HepG2 (cell line): ENCODE data around the gene NSMCE1. TPM values are rescaled to one million over a fixed set of nuclear protein-coding genes. Genes with fewer than 3 reads are reported as not detected.

Source experiments
- ARID5B ChIP-seq: IDR thresholded peaks from 2 replicates; pipeline ENCODE4 v1.4.0; 2020; ENCODE audit warnings: mild to moderate bottlenecking, missing genetic modification reagents
- ATF4 ChIP-seq, 2 experiments: fragments of 450-650 bp in 1 of 2; sonication (generic) in 1 of 2; formaldehyde crosslinking; IDR thresholded peaks; 2 replicates each; pipeline versions ENCODE4 v1.5.0 to v1.8.0; 2020 to 2022; ENCODE audit warnings: mild to moderate bottlenecking in 1 of 2, missing genetic modification reagents in 1 of 2
- EP300 ChIP-seq, 3 experiments: sonication (generic) in 1 of 3; formaldehyde crosslinking in 1 of 3; IDR thresholded peaks; 2 replicates each; pipeline versions ENCODE4 v1.5.1 to v1.6.1; 2011 to 2020; ENCODE audit warnings: low read depth in 2 of 3, low read length in 2 of 3, borderline replicate concordance in 1 of 3, improper control_type of control experiment in 1 of 3, mild to moderate bottlenecking in 1 of 3, missing genetic modification reagents in 1 of 3, moderate library complexity in 1 of 3
- GLI4 ChIP-seq: sonication (generic); formaldehyde crosslinking; IDR thresholded peaks from 2 replicates; pipeline ENCODE4 v1.5.1; 2020; ENCODE audit warnings: missing genetic modification reagents, mild to moderate bottlenecking, moderate library complexity, borderline replicate concordance
- HNF1A ChIP-seq, 2 experiments: sonication (generic) in 1 of 2; formaldehyde crosslinking in 1 of 2; IDR thresholded peaks; 2 replicates each; pipeline versions ENCODE4 v1.4.0 to v1.6.1; 2016 to 2020; ENCODE audit warnings: borderline replicate concordance in 1 of 2, low read depth in 1 of 2, mild to moderate bottlenecking in 1 of 2, missing genetic modification reagents in 1 of 2
- NCOA2 ChIP-seq: sonication (generic); formaldehyde crosslinking; IDR thresholded peaks from 2 replicates; pipeline ENCODE4 v1.8.0; 2022; ENCODE audit warnings: inconsistent platforms
- ZGPAT ChIP-seq: IDR thresholded peaks from 2 replicates; pipeline ENCODE4 v1.6.1; 2016; ENCODE audit warnings: mild to moderate bottlenecking
- ZNF10 ChIP-seq: sonication (generic); formaldehyde crosslinking; IDR thresholded peaks from 2 replicates; pipeline ENCODE4 v1.4.0; 2020; ENCODE audit warnings: mild to moderate bottlenecking, low read depth, missing genetic modification reagents, borderline replicate concordance
- ZNF263 ChIP-seq: sonication (generic); formaldehyde crosslinking; IDR thresholded peaks from 2 replicates; pipeline ENCODE4 v1.4.0; 2020; ENCODE audit warnings: missing genetic modification reagents
- ZNF770 ChIP-seq: sonication (generic); formaldehyde crosslinking; IDR thresholded peaks from 2 replicates; pipeline ENCODE4 v1.5.0; 2020; ENCODE audit warnings: mild to moderate bottlenecking, missing genetic modification reagents
- polyA plus RNA-seq, 8 experiments: library from polyadenylated mRNA; depleted of rRNA in 3 of 8; stranded (reverse) in 7 of 8; unstranded in 1 of 8; fragments of >200 nt; fragmentation: Illumina TruSeq in 4 of 8; extraction: Trizol in 4 of 8; gene quantifications; 2 replicates each; pipeline versions ENCODE4 v1.2.1 to v1.2.3, GENCODE V29; 2011 to 2016; ENCODE audit warnings: low read depth in 4 of 8, missing spikeins in 1 of 8, mixed read lengths in 1 of 8; ENCODE audit not compliant: insufficient read depth in 1 of 8
- total RNA-seq, 5 experiments: library from RNA; depleted of rRNA; stranded (reverse); fragments of >200 nt; fragmentation: Illumina TruSeq; extraction: Trizol; gene quantifications; 2 replicates each; pipeline ENCODE4 v1.2.3, GENCODE V29; 2016; ENCODE audit warnings: low read depth in 1 of 5

NSMCE1 gene
- total and polyA plus RNA-seq, 2 of the 13 experiments (the other 11 are each of a cell fraction or from before 2014, with no cell fraction given) = 42.7 to 52.9 TPM

GRCh38 chr16:27315333-27316037 lies 46.9 kb upstream of the NSMCE1 start (continued):
- TF ChIP-seq ZNF770 (CRISPR knock-in tag) = no peak
- TF ChIP-seq ATF4 (CRISPR knock-in tag; IDR thresholded peaks at IDR 0.05) = peak in 1 of 2 experiments; percentile 68; a peak in 2 of 4 replicates
- peak in 1 of 2 experiments; percentile 39; a peak in 1 of 4 replicates for TF ChIP-seq EP300 (IDR thresholded peaks at IDR 0.05; ENCODE audit: low read depth in 2 of 2, low read length in 2 of 2)
- TF ChIP-seq EP300 (CRISPR knock-in tag; IDR thresholded peaks at IDR 0.05; ENCODE audit: borderline replicate concordance) = peak; percentile 49; the same call in 1 of the 2 replicates
- 0 out of 2 replicates have a peak, but pooled peaks have one; percentile 29 for TF ChIP-seq ZNF263 (CRISPR knock-in tag)
- TF ChIP-seq NCOA2 (CRISPR knock-in tag) = peak; percentile 52
- no peak for TF ChIP-seq HNF1A (IDR thresholded peaks at IDR 0.05; ENCODE audit: low read depth)
- peak; percentile 19; the same call in 1 of the 2 replicates for TF ChIP-seq HNF1A (CRISPR knock-in tag; IDR thresholded peaks at IDR 0.05; ENCODE audit: borderline replicate concordance)
- TF ChIP-seq ZGPAT (CRISPR knock-in tag) = peak; percentile 49; the same call in 1 of the 2 replicates
- no peak for TF ChIP-seq GLI4 (CRISPR knock-in tag)
- 0 out of 2 replicates have a peak, but pooled peaks have one; percentile 38 for TF ChIP-seq ARID5B (CRISPR knock-in tag)
- no peak for TF ChIP-seq ZNF10 (CRISPR knock-in tag)
